SK-N-SH treated with all-trans-retinoic acid at 6 μM for 48 hours (cell line): ENCODE results near the gene ERG.

Experiments
- ARNTL ChIP-seq: fragments of 450-650 bp; formaldehyde crosslinking; IDR thresholded peaks from 2 replicates; pipeline ENCODE4 v1.5.0; 2020; ENCODE audit warnings: low read depth, mild to moderate bottlenecking, moderate library complexity, borderline replicate concordance
- PPARA ChIP-seq: fragments of 250-450 bp; sonication (Bioruptor Pico); IDR thresholded peaks from 2 replicates; pipeline ENCODE4 v1.5.0; 2020; ENCODE audit warnings: mild to moderate bottlenecking, borderline replicate concordance
- ZFP30 ChIP-seq: fragments of 450-650 bp; formaldehyde crosslinking; IDR thresholded peaks from 2 replicates; pipeline ENCODE4 v1.5.0; 2022; ENCODE audit warnings: mild to moderate bottlenecking, moderate library complexity

DNA sequence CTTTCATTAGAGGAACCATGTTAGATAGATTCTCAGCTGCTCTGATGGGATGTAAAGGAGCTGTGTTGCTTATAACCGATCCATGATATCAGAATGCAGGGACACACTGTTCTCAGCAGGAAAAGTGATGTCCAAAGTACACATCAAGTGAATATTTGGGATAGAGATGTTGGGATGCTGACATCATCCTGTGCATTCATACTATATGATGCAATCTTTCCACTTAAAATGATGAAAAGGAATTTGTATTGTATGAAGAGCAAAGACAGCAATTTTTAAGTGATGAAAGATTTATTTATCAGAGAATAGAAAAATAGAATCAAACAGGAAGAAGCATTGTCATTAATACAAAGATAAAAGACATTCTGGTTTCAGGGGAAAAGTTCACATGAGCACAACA, 110.1 kb downstream of the ERG start:
- TF ChIP-seq ZFP30 (CRISPR knock-in tag) (no peak), ARNTL (CRISPR knock-in tag) (no peak), PPARA (CRISPR knock-in tag) (no peak)
